Uterus (tissue), 4 donors: ENCODE results near the gene BFAR. TPM values are rescaled to one million over a fixed set of nuclear protein-coding genes. Genes with fewer than 3 reads are reported as not detected.
"Not testable (repeated sequence)": the region's sequence is repeated elsewhere in the genome, so short reads cannot be mapped to it uniquely, and the experiment has no call there.

Source experiments
- DNase-seq, 2 donors: peaks; one replicate each; pipeline ENCODE4 v3.0.0-alpha.2; 2019 to 2020
- H3K27ac ChIP-seq, 2 donors: fragments of 200-600 bp; sonication (generic); 1 replicate in 1 of 2; 2 replicates in 1 of 2; pipeline ENCODE4 v1.5.1; 2016 to 2018
- H3K27me3 ChIP-seq, 2 donors: fragments of 200-600 bp; sonication (generic); one replicate each; pipeline ENCODE4 v1.5.1; 2018 to 2019; ENCODE audit warnings: control low read depth in 1 of 2
- H3K36me3 ChIP-seq, 2 donors: fragments of 200-600 bp; sonication (generic); one replicate each; pipeline ENCODE4 v1.5.1; 2019; ENCODE audit warnings: control low read depth in 1 of 2
- H3K4me1 ChIP-seq, 2 donors: fragments of 200-600 bp; sonication (generic); one replicate each; pipeline ENCODE4 v1.5.1; 2018 to 2019; ENCODE audit warnings: control low read depth in 1 of 2
- H3K4me3 ChIP-seq, 2 donors: fragments of 200-600 bp; sonication (generic); 1 replicate in 1 of 2; 2 replicates in 1 of 2; pipeline ENCODE4 v1.5.1; 2018 to 2019; ENCODE audit warnings: mild to moderate bottlenecking in 1 of 2
- H3K9me3 ChIP-seq, 2 donors: fragments of 200-600 bp; sonication (generic); one replicate each; pipeline ENCODE4 v1.5.1; 2019; ENCODE audit warnings: control low read depth in 1 of 2
- POLR2A ChIP-seq, 2 donors: fragments of 450-650 bp; IDR thresholded peaks; one replicate each; pipeline ENCODE4 v1.6.1; 2016; ENCODE audit warnings: antibody characterized with exemption in 2 of 2, mild to moderate bottlenecking in 1 of 2, moderate library complexity in 1 of 2
- intact Hi-C: fragments of 100-400 bp; cut with DNase I; formaldehyde crosslinking; loops from one replicate; pipeline ENCODE4 v1.15.1; 2023; ENCODE audit warnings: low total_unique reads
- small RNA-seq: library from RNA; depleted of rRNA; stranded (forward); fragments of <200 nt; gene quantifications from one replicate; pipeline ENCODE3, GENCODE V24; 2016
- total RNA-seq, 4 donors: library from RNA; depleted of rRNA in 3 of 4; stranded (reverse); fragments of >200 nt in 3 of 4; gene quantifications; one replicate each; pipeline versions ENCODE4 v1.1.0 to v1.2.4, GENCODE V29; 2014 to 2023
- TF ChIP-seq, protein P1 (sequence below), 4 experiments: fragments of 200-600 bp in 2 of 4; fragments of 450-650 bp in 2 of 4; sonication (generic) in 2 of 4; IDR thresholded peaks; one replicate each; pipeline ENCODE4 v1.5.1; 2016 to 2019; ENCODE audit warnings: antibody characterized with exemption in 4 of 4, mild to moderate bottlenecking in 2 of 4, moderate library complexity in 1 of 4
- donor health status: DM: yes; HTN: yes; CAD: no.

BFAR gene
- total RNA-seq, 4 donors from 2014 or later: 17.4 to 88.1 (median 60.7) TPM

DNA sequence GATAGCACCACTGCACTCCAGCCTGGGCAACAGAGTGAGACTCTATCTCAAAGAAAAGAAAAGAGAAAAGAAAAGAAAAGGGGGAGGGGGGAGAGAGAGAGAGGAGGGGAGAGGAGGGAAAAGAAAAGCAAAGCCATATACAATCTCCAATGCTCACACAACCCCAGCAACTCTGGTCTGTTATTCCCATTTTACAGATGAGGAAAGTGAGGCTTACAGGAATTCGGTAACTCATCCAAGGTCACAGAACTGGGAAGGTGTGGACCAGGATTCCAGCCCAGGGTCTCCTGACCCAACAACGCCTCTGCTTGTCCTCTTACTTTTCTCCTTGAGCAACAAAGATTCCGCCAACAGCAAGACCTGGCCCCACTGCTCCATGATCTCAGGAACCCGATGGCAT, 48.4 kb downstream of the BFAR start:
- Histone ChIP-seq H3K27me3 (no peaks in the 10 kb centered on the region), H3K4me1 (no peaks in the 10 kb centered on the region), H3K4me3 (no peak overlapping the region), H3K9me3 (no peaks in the 10 kb centered on the region), H3K27ac (no peak overlapping the region), H3K36me3 (no peaks in the 10 kb centered on the region)
- DNase-seq: no peak
- intact Hi-C loops: no loop called here
- no peak for TF ChIP-seq POLR2A (IDR thresholded peaks at IDR 0.05)
- TF ChIP-seq, protein P1, sequence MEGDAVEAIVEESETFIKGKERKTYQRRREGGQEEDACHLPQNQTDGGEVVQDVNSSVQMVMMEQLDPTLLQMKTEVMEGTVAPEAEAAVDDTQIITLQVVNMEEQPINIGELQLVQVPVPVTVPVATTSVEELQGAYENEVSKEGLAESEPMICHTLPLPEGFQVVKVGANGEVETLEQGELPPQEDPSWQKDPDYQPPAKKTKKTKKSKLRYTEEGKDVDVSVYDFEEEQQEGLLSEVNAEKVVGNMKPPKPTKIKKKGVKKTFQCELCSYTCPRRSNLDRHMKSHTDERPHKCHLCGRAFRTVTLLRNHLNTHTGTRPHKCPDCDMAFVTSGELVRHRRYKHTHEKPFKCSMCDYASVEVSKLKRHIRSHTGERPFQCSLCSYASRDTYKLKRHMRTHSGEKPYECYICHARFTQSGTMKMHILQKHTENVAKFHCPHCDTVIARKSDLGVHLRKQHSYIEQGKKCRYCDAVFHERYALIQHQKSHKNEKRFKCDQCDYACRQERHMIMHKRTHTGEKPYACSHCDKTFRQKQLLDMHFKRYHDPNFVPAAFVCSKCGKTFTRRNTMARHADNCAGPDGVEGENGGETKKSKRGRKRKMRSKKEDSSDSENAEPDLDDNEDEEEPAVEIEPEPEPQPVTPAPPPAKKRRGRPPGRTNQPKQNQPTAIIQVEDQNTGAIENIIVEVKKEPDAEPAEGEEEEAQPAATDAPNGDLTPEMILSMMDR (IDR thresholded peaks at IDR 0.05): no peak

- intact Hi-C loops: no loop called here
- Histone ChIP-seq H3K27me3 (no peaks in the 10 kb centered on the region), H3K36me3 (no peaks in the 10 kb centered on the region), H3K4me1 (no peaks in the 10 kb centered on the region), H3K9me3 (no peaks in the 10 kb centered on the region), H3K27ac (no peak overlapping the region), H3K4me3 (no peak overlapping the region)
- DNase-seq: no peak
- no peak for TF ChIP-seq POLR2A (IDR thresholded peaks at IDR 0.05)
- TF ChIP-seq, protein P1 (IDR thresholded peaks at IDR 0.05): no peak
These were observed 49.4 kb downstream of the BFAR start for GRCh38 chr16:14682121-14682520.

DNA sequence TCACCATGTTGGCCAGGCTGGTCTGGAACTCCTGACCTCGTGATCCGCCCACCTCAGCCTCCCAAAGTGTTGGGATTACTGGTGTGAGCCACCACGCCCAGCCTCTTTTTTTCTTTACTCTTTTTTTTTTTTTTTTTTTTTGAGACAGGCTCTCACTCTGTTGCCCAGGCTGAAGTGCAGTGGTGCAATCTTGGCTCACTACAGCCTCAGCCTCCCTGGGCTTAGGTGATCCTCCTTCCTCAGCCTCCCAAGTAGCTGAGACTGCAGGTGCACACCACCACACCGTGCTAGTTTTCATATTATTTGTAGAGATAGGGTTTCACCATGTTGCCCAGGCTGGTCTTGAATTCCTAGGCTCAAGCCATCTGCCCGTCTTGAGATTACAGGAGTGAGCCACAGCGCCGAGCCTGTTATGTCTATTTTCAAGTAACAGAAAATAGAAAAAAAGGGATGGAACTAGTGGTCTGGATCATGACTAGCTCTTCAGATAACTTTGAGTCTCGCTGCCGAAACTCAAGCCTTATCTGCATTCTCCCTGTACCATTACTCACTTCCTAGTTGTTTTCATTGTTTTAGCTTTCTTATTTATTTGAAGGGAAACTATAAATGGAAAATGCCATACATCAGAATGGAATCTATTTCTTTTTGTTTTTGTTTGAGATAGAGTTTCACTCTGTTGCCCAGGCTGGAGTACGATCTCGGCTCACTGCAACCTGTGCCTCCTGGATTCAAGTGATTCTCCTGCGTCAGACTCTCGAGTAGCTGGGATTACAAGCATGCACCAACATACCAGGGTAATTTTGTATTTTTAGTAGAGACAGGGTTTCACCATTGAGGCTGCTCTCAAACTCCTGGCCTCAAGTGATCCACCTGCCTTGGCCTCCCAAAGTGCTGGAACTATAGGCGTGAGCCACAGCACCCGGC, 53.4 kb downstream of the BFAR start:
- H3K27ac ChIP-seq, H3K27me3 ChIP-seq, H3K36me3 ChIP-seq, intact Hi-C loops, H3K9me3 ChIP-seq, H3K4me1 ChIP-seq, H3K4me3 ChIP-seq, DNase-seq: not testable (repeated sequence)

DNA sequence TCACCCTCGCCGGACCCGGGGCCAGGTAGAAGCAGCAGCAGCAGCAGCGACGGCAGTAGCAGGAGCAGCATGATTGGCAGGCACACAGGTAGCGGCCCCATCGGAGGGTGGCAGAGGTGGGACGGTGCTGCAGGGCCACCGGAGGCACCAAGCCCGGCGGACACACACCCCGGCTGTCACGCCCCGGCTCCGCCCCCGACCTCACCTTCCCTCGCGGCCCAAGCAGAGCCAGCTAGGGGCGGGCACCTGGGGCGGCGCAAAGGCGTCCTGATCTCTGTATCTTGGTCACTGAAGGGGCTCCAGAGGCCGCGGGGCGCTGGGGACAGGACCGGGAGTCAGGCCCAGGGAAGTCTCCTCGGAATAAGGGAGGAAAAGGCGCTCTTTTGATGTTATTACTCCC, 61.4 kb downstream of the BFAR start, which contains the start of gene PLA2G10:
PLA2G10 (minus strand) TSS at position 180 of the 400 bp plus-strand sequence; CDS start at position 101, 79 bp downstream.
- H3K4me3 ChIP-seq, H3K4me1 ChIP-seq, H3K27ac ChIP-seq, H3K36me3 ChIP-seq, H3K27me3 ChIP-seq, H3K9me3 ChIP-seq, DNase-seq, intact Hi-C loops: not testable (repeated sequence)

- H3K4me1 ChIP-seq, intact Hi-C loops: not testable (repeated sequence)
These were observed 69.1 kb downstream of the BFAR start for GRCh38 chr16:14701859-14702258.

DNA sequence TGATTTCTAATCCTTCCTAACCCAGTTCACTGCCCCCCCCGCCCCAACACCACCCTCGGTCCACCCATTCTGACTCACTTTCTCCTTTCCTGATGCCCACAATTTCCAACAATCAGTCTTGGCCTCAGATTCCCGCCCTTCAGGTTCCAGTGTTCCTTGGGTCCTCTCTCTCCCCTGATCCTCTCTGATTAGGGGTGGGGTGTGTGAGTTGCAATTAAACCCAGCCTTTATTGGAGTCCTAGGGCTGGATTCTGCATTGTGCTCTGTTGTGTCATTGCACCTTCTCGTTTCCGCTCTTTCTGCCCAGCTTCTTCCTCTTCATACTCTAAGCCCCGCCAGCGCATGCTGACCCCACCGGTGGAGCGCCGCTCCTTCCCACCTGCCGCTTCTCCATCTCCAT, 69.9 kb downstream of the BFAR start:
- intact Hi-C loops, H3K4me1 ChIP-seq, DNase-seq, H3K27me3 ChIP-seq, H3K9me3 ChIP-seq, H3K27ac ChIP-seq, H3K36me3 ChIP-seq, H3K4me3 ChIP-seq: not testable (repeated sequence)

More at GRCh38 chr16:14701859-14702258, 69.1 kb downstream of the BFAR start:
- not testable (repeated sequence) for H3K27me3 ChIP-seq, H3K36me3 ChIP-seq, H3K9me3 ChIP-seq, DNase-seq, H3K27ac ChIP-seq, H3K4me3 ChIP-seq

GRCh38 chr16:14703156-14704011, 70.6 kb downstream of the BFAR start, which contains the start of gene NPIPA3:
NPIPA3 (plus strand) TSS chr16:14703411; CDS start chr16:14708944, 5,533 bp downstream.
- H3K27ac ChIP-seq, H3K9me3 ChIP-seq, H3K4me3 ChIP-seq, intact Hi-C loops, H3K4me1 ChIP-seq, H3K36me3 ChIP-seq, H3K27me3 ChIP-seq, DNase-seq: not testable (repeated sequence)

Small RNA genes within 50 kb of the gene (small RNA-seq; reads per million reads assigned to genes)
- gene RN7SL274P (not detected), gene RNU7-125P (not detected)

Other genes starting within 250 kb of the BFAR start
- 10 to 100 TPM; 34.1 to 50.0 (median 40.3) TPM for gene PARN, start 2.7 kb upstream of the BFAR start, total RNA-seq
- not detected for gene PLA2G10, start 61.4 kb downstream of the BFAR start, total RNA-seq
- gene NPIPA3, start 70.5 kb downstream of the BFAR start, total RNA-seq: 10 to 100 TPM in 1 of 4 donors, 1 to 10 TPM in 1, not detected in 2; 6.0 to 11.5 TPM
- 10 to 100 TPM in 2 of 4 donors, not detected in 2; 11.5 to 14.4 TPM for gene NPIPA2, start 109.6 kb downstream of the BFAR start, total RNA-seq
- 10 to 100 TPM; 19.7 to 93.0 (median 52.0) TPM for gene NOMO1, start 200.8 kb downstream of the BFAR start, total RNA-seq